HG02759 (cell line): ENCODE data around the gene BCAP31.
"Not testable (repeated sequence)": the region's sequence is repeated elsewhere in the genome, so short reads cannot be mapped to it uniquely, and the experiment has no call there.

ENCODE experiments used
- ATAC-seq: cut with Tn5 transposase; IDR thresholded peaks from one replicate; pipeline ENCODE4 v1.9.1; 2021; ENCODE audit warnings: mild to moderate bottlenecking, moderate library complexity; ENCODE audit not compliant: unreplicated experiment

Gene BCAP31

GRCh38 chrX:153717445-153717844 is 6.7 kb downstream of the BCAP31 start:
- ATAC-seq, result no peak

- ATAC-seq, result no peak
Measured at GRCh38 chrX:153714256-153714655, 9.9 kb downstream of the BCAP31 start.

GRCh38 chrX:153709726-153710674 is 14.2 kb downstream of the BCAP31 start:
- ATAC-seq, result no peak

- ATAC-seq, result no peak
Measured at GRCh38 chrX:153708415-153708814, 15.8 kb downstream of the BCAP31 start.

GRCh38 chrX:153707406-153707805 is 16.8 kb downstream of the BCAP31 start:
- ATAC-seq, result no peak

GRCh38 chrX:153706799-153707198 is 17.4 kb downstream of the BCAP31 start:
- no peak for ATAC-seq

- not testable (repeated sequence) for ATAC-seq
Measured at GRCh38 chrX:153705403-153706060, 18.7 kb downstream of the BCAP31 start.

GRCh38 chrX:153704631-153705402 is 19.4 kb downstream of the BCAP31 start:
- not testable (repeated sequence) for ATAC-seq

GRCh38 chrX:153704021-153704526 is 20.1 kb downstream of the BCAP31 start:
- ATAC-seq, result no peak

- no peak for ATAC-seq
Measured at GRCh38 chrX:153703036-153703370, 21.2 kb downstream of the BCAP31 start.

GRCh38 chrX:153702336-153703035 is 21.7 kb downstream of the BCAP31 start:
- no peak for ATAC-seq

- ATAC-seq, result no peak
Measured at GRCh38 chrX:153701706-153702105, 22.5 kb downstream of the BCAP31 start.

GRCh38 chrX:153700967-153701366 is 23.2 kb downstream of the BCAP31 start:
- no peak for ATAC-seq

GRCh38 chrX:153700376-153700945 is 23.7 kb downstream of the BCAP31 start:
- no peak for ATAC-seq

GRCh38 chrX:153699784-153700371 is 24.3 kb downstream of the BCAP31 start:
- not testable (repeated sequence) for ATAC-seq

- ATAC-seq, result not testable (repeated sequence)
Measured at GRCh38 chrX:153699210-153699783, 24.9 kb downstream of the BCAP31 start.

- ATAC-seq, result no peak
Measured at GRCh38 chrX:153697924-153698865, 26.0 kb downstream of the BCAP31 start.

- not testable (repeated sequence) for ATAC-seq
Measured at GRCh38 chrX:153696986-153697722, 27.0 kb downstream of the BCAP31 start.
